Measurements from ENCODE around the gene CCDC197.

CCDC197 gene

DNA sequence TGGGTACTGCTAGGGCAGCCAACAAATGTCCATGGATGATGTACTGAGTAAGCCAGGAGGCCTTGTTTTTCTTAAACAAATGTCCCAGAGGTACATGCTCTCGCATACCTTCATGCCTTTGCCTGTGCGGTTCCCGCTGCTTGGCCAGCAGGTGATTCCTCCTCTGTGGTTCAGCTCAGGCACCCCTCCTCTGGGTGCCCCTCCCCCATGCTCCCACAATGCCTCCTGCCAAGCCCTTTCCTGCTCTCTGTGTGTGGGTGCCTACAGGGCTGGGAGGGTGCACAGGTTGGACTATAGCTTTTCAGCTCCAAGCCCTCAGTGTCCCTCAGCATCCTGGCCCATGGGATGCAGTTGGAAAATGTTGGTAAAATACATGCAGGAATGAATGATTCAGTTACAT is 44.3 kb upstream of the CCDC197 start:
- TF ChIP-seq ZBTB7A (IDR thresholded peaks at IDR 0.05; ENCODE audit: low read depth) (no peak), NFIC (IDR thresholded peaks at IDR 0.05) (no peak), TAF1 (IDR thresholded peaks at IDR 0.05; ENCODE audit: low read depth) (0 out of 2 replicates have a peak, but pooled peaks have one; percentile 25)

GRCh38 chr14:93953263-93953662 is 43.8 kb upstream of the CCDC197 start:
- TF ChIP-seq MAX (IDR thresholded peaks at IDR 0.05) = no peak
- no peak for TF ChIP-seq TAF1 (IDR thresholded peaks at IDR 0.05; ENCODE audit: low read depth)
- no peak for TF ChIP-seq NFIC (IDR thresholded peaks at IDR 0.05)
- TF ChIP-seq, protein P1, sequence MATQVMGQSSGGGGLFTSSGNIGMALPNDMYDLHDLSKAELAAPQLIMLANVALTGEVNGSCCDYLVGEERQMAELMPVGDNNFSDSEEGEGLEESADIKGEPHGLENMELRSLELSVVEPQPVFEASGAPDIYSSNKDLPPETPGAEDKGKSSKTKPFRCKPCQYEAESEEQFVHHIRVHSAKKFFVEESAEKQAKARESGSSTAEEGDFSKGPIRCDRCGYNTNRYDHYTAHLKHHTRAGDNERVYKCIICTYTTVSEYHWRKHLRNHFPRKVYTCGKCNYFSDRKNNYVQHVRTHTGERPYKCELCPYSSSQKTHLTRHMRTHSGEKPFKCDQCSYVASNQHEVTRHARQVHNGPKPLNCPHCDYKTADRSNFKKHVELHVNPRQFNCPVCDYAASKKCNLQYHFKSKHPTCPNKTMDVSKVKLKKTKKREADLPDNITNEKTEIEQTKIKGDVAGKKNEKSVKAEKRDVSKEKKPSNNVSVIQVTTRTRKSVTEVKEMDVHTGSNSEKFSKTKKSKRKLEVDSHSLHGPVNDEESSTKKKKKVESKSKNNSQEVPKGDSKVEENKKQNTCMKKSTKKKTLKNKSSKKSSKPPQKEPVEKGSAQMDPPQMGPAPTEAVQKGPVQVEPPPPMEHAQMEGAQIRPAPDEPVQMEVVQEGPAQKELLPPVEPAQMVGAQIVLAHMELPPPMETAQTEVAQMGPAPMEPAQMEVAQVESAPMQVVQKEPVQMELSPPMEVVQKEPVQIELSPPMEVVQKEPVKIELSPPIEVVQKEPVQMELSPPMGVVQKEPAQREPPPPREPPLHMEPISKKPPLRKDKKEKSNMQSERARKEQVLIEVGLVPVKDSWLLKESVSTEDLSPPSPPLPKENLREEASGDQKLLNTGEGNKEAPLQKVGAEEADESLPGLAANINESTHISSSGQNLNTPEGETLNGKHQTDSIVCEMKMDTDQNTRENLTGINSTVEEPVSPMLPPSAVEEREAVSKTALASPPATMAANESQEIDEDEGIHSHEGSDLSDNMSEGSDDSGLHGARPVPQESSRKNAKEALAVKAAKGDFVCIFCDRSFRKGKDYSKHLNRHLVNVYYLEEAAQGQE (IDR thresholded peaks at IDR 0.05; ENCODE audit: low read depth) = no peak
- TF ChIP-seq EP300 (IDR thresholded peaks at IDR 0.05; ENCODE audit: borderline replicate concordance) = no peak
- no peak for TF ChIP-seq USF1 (IDR thresholded peaks at IDR 0.05)
- TF ChIP-seq ZBTB7A (IDR thresholded peaks at IDR 0.05; ENCODE audit: low read depth) = no peak
- TF ChIP-seq YY1 (IDR thresholded peaks at IDR 0.05; ENCODE audit: low read depth) = no peak
- no peak for TF ChIP-seq TEAD4 (IDR thresholded peaks at IDR 0.05)
- TF ChIP-seq CREB1 (IDR thresholded peaks at IDR 0.05; ENCODE audit: low read depth) = no peak
- no peak for TF ChIP-seq CEBPB (IDR thresholded peaks at IDR 0.05)
- TF ChIP-seq FOXM1 (IDR thresholded peaks at IDR 0.05; ENCODE audit: borderline replicate concordance, low read depth) = no peak

GRCh38 chr14:93953739-93954515 is 43.2 kb upstream of the CCDC197 start:
- no peak for TF ChIP-seq MAX (IDR thresholded peaks at IDR 0.05)
- TF ChIP-seq CREB1 (IDR thresholded peaks at IDR 0.05; ENCODE audit: low read depth) = no peak
- TF ChIP-seq ZBTB7A (IDR thresholded peaks at IDR 0.05; ENCODE audit: low read depth) = no peak
- no peak for TF ChIP-seq EP300 (IDR thresholded peaks at IDR 0.05; ENCODE audit: borderline replicate concordance)
- TF ChIP-seq RAD21 (IDR thresholded peaks at IDR 0.05; ENCODE audit: low read depth) = no peak
- no peak for TF ChIP-seq TCF12 (IDR thresholded peaks at IDR 0.05; ENCODE audit: low read depth)
- no peak for TF ChIP-seq TAF1 (IDR thresholded peaks at IDR 0.05; ENCODE audit: low read depth)
- no peak for TF ChIP-seq NFIC (IDR thresholded peaks at IDR 0.05)
- no peak for TF ChIP-seq YY1 (IDR thresholded peaks at IDR 0.05; ENCODE audit: low read depth)
- TF ChIP-seq USF1 (IDR thresholded peaks at IDR 0.05) = no peak
- no peak for TF ChIP-seq FOXM1 (IDR thresholded peaks at IDR 0.05; ENCODE audit: borderline replicate concordance, low read depth)
- TF ChIP-seq CEBPB (IDR thresholded peaks at IDR 0.05) = no peak
- TF ChIP-seq EGR1 (IDR thresholded peaks at IDR 0.05) = no peak
- TF ChIP-seq, protein P1 (IDR thresholded peaks at IDR 0.05; ENCODE audit: low read depth) = no peak

DNA sequence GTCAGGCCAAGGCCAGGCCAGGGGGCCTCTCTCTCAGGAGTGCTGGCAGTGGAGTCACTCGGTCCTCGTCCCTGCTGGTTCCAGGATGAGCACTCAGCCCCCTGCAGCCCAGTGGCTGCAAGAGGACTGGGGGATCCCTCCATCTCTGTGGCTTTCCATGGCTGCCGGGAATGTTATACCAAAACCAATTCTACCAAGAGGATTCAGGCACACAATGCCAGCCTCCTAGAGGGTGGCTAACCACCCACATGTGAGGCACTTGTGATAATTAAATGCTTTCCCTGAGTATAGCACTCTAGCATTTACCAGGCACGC is 42.6 kb upstream of the CCDC197 start:
- no peak for TF ChIP-seq FOXM1 (IDR thresholded peaks at IDR 0.05; ENCODE audit: borderline replicate concordance, low read depth)
- TF ChIP-seq TAF1 (IDR thresholded peaks at IDR 0.05; ENCODE audit: low read depth) = no peak
- no peak for TF ChIP-seq RAD21 (IDR thresholded peaks at IDR 0.05; ENCODE audit: low read depth)
- TF ChIP-seq TCF12 (IDR thresholded peaks at IDR 0.05; ENCODE audit: low read depth) = no peak
- TF ChIP-seq EP300 (IDR thresholded peaks at IDR 0.05; ENCODE audit: borderline replicate concordance) = no peak
- TF ChIP-seq NFIC (IDR thresholded peaks at IDR 0.05) = no peak
- TF ChIP-seq USF1 (IDR thresholded peaks at IDR 0.05) = no peak
- TF ChIP-seq EGR1 (IDR thresholded peaks at IDR 0.05) = no peak
- TF ChIP-seq CREB1 (IDR thresholded peaks at IDR 0.05; ENCODE audit: low read depth) = no peak
- TF ChIP-seq YY1 (IDR thresholded peaks at IDR 0.05; ENCODE audit: low read depth) = no peak
- TF ChIP-seq, protein P1 (IDR thresholded peaks at IDR 0.05; ENCODE audit: low read depth) = no peak
- no peak for TF ChIP-seq CEBPB (IDR thresholded peaks at IDR 0.05)
- TF ChIP-seq MAX (IDR thresholded peaks at IDR 0.05) = no peak
- TF ChIP-seq TEAD4 (IDR thresholded peaks at IDR 0.05) = no peak
